ENCODE results near the gene VTI1B. TPM values are rescaled to one million over a fixed set of nuclear protein-coding genes. Genes with fewer than 3 reads are reported as not detected.

Gene VTI1B, protein sequence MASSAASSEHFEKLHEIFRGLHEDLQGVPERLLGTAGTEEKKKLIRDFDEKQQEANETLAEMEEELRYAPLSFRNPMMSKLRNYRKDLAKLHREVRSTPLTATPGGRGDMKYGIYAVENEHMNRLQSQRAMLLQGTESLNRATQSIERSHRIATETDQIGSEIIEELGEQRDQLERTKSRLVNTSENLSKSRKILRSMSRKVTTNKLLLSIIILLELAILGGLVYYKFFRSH
- total RNA-seq (2022) (57.5 and 84.3 TPM in 2 replicates), Bru-seq, nascent RNA (percentile 80 among the genes with signal in this experiment), BruChase-seq, experiment 1, labeled RNA remaining after a 6-hour chase (percentile 91 among the genes with signal in this experiment), BruChase-seq, experiment 2, labeled RNA remaining after a 2-hour chase (percentile 85 among the genes with signal in this experiment)
- long read RNA-seq, full-length matches to known transcripts, result 65 of 75 reads
- long read RNA-seq, partial matches to known transcripts, result 0 of 75 reads
- long read RNA-seq, other reads (novel, unspliced or antisense), result 10 of 75 reads

- Mint-ChIP-seq H3K36me3 (ENCODE audit: insufficient read depth, unreplicated experiment) (peaks cover 16% of the 10 kb centered on the region), H3K27me3 (ENCODE audit: insufficient read depth, unreplicated experiment) (no peaks in the 10 kb centered on the region), H3K27ac (ENCODE audit: low read depth, unreplicated experiment) (peak within 1 kb of the TSS; percentile 88), H3K4me3 (ENCODE audit: unreplicated experiment) (peak within 1 kb of the TSS; percentile 86), H3K4me1 (ENCODE audit: insufficient read depth, unreplicated experiment) (peaks cover 27% of the 10 kb centered on the region), H3K9me3 (ENCODE audit: unreplicated experiment) (no peaks in the 10 kb centered on the region)
- peak; percentile 67 for DNase-seq (ENCODE audit: unreplicated experiment)
- CTCF ChIA-PET, result interaction anchor here (0.8 to 9.3 kb wide), 9 partner anchors 9 to 90 kb away, joined by 3 to 53 read pairs (median 3); partner anchors contain the start of genes ARG2 and PIGH
- POLR2A ChIA-PET, result interaction anchor here (0.7 to 6.1 kb wide), 15 partner anchors 10 to 1028 kb away, joined by 3 to 85 read pairs (median 5); partner anchors contain the start of genes ARG2, PIGH and RDH11
- intact Hi-C loops (cut with micrococcal nuclease), result loop anchor here (2.0 kb wide), 1 partner anchor 30 kb away; no protein-coding TSS in a partner anchor
- BruUV-seq (replicated peaks), result no TSS peak
- TF ChIP-seq CTCF (IDR thresholded peaks at IDR 0.05; ENCODE audit: unreplicated experiment), result no peak
These were observed at the start of gene VTI1B for GRCh38 chr14:67674480-67675218. TSS of gene VTI1B (minus strand) at chr14:67674632. CDS start at chr14:67674489, 143 bp downstream.

DNA sequence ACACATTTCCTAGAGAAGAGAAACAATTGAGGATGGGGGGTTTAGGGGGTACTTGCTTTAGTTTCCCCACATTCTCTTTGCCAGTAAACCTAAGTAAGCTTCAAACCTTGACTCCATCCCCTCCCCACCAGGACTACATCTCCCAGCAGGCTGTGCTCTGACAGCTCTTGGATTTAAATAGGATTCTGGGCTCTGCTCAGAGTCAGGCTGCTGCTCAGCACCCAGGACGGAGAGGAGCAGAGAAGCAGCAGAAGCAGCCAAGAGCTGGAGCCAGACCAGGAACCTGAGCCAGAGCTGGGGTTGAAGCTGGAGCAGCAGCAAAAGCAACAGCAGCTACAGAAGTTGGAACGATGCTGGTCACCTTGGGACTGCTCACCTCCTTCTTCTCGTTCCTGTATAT lies 47.9 kb upstream of the VTI1B start:
- BruUV-seq (replicated peaks), result no TSS peak
- ChIA-PET CTCF (interaction anchor here (0.5 to 2.7 kb wide), 5 partner anchors 18 to 1081 kb away, joined by 3 to 13 read pairs (median 4); no protein-coding TSS in a partner anchor), POLR2A (interaction anchor here (0.6 to 0.7 kb wide), 3 partner anchors 71 to 297 kb away, joined by 3 to 4 read pairs (median 3); partner anchors contain the start of gene ZFYVE26)
- Mint-ChIP-seq H3K9me3 (ENCODE audit: unreplicated experiment) (no peaks in the 10 kb centered on the region), H3K36me3 (ENCODE audit: insufficient read depth, unreplicated experiment) (no peaks in the 10 kb centered on the region), H3K27ac (ENCODE audit: low read depth, unreplicated experiment) (no peak overlapping the region), H3K4me3 (ENCODE audit: unreplicated experiment) (no peak overlapping the region), H3K27me3 (ENCODE audit: insufficient read depth, unreplicated experiment) (peaks cover 51% of the 10 kb centered on the region), H3K4me1 (ENCODE audit: insufficient read depth, unreplicated experiment) (no peaks in the 10 kb centered on the region)
- intact Hi-C loops (cut with micrococcal nuclease), result no loop called here
- TF ChIP-seq CTCF (IDR thresholded peaks at IDR 0.05; ENCODE audit: unreplicated experiment), result no peak
- no peak for DNase-seq (ENCODE audit: unreplicated experiment)

DNA sequence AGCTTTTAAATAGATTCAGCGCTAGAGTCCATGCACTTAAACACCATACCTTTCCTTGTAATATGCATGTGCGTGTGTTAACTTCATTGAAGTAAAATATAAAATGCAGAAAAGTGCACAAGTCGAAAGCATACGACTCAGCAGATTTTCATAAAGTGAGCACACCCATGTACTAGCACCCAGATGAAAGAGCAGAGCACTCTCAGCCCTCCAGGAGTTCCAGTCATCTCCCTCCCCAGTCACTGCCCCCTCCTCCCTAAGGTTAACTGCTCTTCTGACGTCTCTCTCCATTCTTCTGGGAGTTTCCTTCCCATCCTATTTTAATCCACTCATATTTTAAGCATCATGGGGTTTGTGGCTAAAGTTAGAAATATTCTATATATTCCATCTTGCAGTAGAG lies 47.4 kb upstream of the VTI1B start:
- Mint-ChIP-seq H3K27me3 (ENCODE audit: insufficient read depth, unreplicated experiment) (peaks cover 47% of the 10 kb centered on the region), H3K9me3 (ENCODE audit: unreplicated experiment) (no peaks in the 10 kb centered on the region), H3K4me3 (ENCODE audit: unreplicated experiment) (no peak overlapping the region), H3K27ac (ENCODE audit: low read depth, unreplicated experiment) (no peak overlapping the region), H3K4me1 (ENCODE audit: insufficient read depth, unreplicated experiment) (no peaks in the 10 kb centered on the region), H3K36me3 (ENCODE audit: insufficient read depth, unreplicated experiment) (no peaks in the 10 kb centered on the region)
- no peak for TF ChIP-seq CTCF (IDR thresholded peaks at IDR 0.05; ENCODE audit: unreplicated experiment)
- CTCF ChIA-PET, result interaction anchor here (0.6 to 2.7 kb wide), 3 partner anchors 17 to 295 kb away, joined by 3 to 13 read pairs (median 3); no protein-coding TSS in a partner anchor
- BruUV-seq (replicated peaks), result no TSS peak
- no peak for DNase-seq (ENCODE audit: unreplicated experiment)
- intact Hi-C loops (cut with micrococcal nuclease), result no loop called here
- POLR2A ChIA-PET, result interaction anchor here (0.6 to 0.7 kb wide), 3 partner anchors 71 to 297 kb away, joined by 3 to 4 read pairs (median 3); partner anchors contain the start of gene ZFYVE26
